Stimulated activated CD4-positive, alpha-beta T cell treated with anti-CD3 and anti-CD28 coated beads, Interleukin-15, amount 100 ng/mL, for 48 hours (primary cell): Measurements from ENCODE around the gene IGSF6.

Experiments
- DNase-seq, 2 donors: peaks; one replicate each; pipeline ENCODE4 v3.0.0-alpha.2; 2020; ENCODE audit warnings: low read depth in 2 of 2

IGSF6 gene

DNA sequence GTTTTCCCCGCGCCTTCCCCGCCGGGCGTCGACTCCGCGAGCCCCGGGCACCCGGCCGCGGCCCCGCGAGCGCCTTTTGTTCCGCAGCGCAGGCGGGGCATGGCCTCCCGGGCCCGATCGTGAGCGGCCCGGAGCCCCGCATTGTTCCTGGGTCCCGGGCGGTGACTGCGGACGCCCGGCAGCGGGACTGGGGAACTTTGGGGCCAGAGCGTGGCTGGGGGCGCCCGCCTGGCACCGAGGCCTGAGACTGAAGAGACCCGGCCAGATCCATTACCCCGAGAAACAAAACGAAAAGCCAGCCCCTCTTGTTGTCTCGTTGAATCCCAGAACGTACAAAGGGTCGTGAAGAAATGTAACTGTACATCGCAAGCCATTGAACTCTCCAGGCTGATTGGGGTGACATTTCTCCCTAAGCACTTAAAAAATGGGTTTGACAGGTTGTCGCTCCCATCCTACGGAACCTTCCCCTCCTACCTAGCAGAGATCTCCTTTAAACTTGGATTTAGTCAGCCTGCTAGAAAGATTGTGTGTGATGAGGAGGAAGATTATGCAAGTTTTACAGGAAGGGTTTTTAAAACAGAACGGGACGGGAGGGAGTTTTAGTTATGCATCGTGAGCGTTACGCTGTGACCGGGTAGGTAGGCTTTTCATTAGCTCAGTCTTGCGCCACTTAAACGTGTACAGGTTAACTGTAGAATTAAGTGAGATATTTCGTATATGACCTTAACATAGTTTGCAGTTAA lies 52.2 kb downstream of the IGSF6 start:
- no peak for DNase-seq

DNA sequence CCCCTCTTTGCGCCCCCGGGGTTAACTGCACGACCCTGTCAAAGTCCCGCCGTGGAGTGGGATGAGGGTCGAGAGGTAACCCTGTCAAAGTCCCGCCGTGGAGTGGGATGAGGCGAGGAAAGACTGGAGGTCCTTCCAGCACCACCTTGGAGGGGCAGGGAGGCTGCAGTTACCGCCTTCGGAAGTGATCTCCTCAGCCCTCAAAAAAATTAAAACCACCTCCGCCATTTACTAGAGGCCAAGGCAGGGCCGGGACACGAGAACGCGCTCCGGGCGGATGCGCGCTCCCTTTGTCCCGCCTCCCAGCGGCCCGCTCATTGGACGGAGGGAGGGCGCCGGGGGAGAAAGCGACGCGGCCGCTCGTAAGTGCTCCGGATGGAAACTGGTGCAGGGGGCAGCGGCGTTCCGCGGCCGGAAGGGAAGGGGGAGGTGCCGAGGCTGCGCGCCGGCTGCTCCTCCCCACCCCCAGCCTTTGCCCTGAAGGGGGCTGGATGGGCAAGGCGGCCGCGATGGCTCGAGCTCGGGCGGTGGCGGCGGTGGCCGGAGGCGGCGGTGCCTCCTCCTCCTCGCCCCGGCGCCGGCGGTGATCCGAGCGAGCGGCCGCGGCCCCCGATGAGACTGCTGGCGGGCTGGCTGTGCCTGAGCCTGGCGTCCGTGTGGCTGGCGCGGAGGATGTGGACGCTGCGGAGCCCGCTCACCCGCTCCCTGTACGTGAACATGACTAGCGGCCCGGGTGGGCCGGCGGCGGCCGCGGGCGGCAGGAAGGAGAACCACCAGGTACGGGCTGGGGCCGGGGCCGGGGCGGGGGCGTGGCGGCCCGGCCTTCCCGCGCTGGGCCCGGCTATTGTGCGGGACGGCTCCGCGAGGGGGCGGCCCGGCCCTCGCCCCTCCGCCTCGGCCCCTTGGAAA lies 53.0 kb downstream of the IGSF6 start, which contains the start of gene METTL9:
METTL9 (plus strand) TSS at position 456 of the 909 bp plus-strand sequence; CDS start at position 613, 157 bp downstream.
- peak; percentile 87 to 91 for DNase-seq

DNA sequence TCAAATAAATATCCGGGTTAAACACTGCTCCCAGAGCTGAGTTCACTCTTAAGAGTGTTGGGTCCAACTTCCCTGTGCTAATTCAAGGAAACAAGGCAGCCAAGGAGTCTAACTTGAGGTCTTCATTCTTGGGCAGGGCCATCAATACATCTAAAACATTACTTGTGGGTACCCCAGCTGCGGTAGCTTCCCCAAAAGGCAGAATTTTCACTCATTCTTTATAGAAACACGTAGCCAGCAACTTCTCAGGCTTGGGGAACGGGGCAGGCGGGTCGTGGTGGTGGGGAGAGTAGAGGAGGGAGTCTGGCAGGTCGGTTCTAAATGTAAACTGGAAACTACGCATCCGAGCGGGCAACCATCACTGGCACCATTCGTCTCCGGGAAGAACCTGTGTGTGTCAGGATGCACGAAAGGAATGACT lies 53.7 kb downstream of the IGSF6 start:
- no peak for DNase-seq

DNA sequence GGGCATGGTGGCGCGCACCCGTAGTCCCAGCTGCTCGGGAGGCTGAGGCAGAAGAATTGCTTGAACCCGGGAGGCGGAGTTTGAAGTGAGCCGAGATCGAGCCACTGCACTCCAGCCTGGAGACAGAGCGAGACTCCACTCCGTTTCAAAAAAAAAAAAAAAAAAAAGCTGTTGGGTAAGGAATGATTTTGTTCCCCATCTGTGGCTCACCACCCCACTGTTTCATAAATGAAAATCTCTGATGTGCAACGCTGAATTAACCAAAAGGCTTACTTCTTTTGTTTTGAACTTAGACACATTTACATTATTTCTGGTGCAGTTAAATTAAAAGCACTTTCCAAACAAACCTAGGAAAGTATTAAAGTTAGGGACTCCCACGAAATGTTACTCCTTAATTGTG lies 54.2 kb downstream of the IGSF6 start:
- DNase-seq: no peak

DNA sequence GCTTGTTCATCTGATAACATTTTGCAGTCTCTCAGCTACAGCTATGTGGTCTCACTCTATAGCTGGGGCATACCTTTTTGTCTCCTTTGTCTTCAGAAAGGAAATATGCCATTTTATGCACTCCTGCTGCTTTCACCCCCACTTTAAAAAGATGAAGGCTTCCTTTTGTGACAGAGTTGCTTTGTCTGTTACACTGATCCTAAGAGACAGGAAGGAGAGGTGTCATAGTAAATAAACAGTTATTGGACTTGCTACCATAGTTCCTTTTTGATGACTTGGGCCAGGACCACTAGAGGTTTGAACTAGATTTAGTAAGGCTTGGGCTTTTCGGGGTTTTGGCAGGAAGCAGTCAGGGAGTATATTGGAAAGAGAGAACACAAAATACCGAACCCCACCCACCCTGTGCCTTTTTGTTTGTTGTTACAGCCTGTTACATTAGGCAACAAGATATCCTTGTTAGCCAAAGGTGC lies 54.8 kb downstream of the IGSF6 start:
- DNase-seq: no peak

DNA sequence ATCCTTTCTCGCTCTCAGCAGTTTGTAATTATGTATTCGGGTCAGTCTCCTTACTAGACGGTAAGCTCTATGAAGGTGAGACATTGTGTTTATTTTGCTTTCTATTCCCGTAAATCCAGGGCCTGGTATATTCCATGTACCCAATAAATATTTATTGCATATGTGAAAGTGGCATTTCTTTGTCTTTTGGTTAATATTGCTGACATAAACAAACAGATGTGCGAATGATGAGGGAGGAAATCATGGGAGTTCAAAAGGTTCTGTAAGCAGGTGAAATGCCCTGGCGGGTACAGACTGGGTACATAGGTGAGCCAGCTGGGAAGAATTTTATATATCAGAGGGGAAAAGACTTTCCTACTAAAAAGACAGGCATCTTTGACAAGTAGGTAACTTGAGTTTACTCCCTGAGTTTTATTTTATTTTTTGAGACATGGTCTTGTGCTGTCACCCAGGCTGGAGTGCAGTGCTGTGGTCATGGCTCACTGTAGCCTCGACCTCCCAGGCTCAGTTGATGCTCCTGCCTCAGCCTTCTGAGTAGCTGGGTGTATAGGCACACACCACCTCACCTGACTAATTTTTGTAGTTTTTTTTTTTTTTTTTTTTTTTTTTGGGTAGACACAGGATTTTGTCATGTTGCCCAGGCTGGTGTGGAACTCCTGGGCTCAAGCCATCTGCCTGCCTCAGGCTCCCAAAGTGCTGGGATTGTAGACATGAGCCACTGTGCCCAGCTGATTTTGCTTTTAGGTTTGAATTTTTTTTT lies 58.7 kb downstream of the IGSF6 start:
- DNase-seq: no peak

DNA sequence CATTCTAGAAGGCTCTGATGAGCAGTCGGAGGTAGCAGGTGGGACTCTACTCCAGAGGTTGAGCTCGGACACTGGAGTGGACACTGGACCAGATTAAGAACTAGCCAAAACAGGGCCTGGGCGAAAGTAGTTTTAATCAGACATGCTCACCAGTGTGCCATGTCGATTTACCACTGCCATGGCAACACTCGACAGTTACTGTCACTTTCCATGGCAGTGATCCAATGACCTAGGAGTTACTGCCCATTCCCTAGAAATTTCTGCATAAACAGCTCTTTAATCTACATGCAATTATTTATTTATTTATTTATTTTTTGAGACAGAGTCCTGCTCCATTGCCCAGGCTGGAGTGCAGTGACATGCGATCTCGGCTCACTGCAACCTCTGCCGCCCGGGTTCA lies 60.2 kb downstream of the IGSF6 start:
- no peak for DNase-seq

DNA sequence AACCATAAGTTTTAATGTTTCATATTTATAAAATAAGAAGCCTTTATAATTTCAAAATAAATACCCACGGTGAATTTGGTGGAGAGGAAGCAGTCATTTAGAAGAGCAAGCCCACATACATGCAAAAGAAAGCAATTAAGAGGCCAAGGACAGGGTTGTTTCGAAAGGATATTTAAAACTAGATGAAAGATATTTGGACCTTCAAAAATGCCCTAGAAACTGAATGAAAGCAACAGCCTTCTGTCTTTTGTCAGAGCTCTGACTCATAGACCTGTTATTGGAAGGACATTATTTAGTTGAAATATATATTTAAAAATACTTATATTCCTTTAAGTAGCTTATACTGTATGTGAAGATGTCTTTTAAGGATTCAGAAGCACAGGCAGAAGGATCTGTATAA lies 61.6 kb downstream of the IGSF6 start:
- no peak for DNase-seq

DNA sequence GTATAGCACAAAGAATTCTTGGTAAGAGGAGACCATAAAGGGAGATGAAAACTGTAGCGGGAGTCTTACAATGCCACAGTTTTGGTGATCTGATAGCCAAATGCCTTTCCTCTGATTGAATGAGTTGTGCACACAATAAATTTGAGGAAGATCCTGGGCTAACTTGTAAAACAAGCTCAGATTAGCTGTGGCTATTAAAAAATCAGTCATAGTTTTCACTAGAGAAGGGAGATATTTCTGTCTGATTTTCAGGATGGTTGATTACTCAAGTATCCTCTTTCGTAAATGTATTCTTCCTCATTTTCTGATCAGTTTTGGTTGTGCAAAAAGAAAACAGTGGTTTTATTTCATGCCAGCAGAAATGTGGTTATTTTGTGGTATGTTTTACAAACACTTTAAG lies 62.1 kb downstream of the IGSF6 start:
- no peak for DNase-seq

DNA sequence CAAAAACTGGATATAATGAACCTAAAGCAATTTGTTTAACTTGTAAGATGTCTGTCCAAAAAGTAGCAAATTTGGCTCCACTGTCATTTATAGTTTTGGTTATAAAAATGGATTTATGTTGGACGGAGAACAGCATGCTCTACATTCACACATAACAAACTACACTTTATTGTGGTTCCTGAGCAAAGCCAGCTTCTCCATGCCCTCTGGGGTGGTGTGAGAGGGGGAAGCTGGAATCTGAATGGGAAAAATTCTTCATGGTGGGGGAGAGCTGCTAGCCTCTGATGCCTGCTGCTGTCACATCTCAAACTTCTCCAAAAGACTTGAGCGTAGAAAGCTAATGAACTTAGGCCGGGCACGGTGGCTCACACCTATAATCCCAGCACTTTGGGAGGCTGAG lies 62.9 kb downstream of the IGSF6 start:
- DNase-seq: no peak
